Fibroblast of mammary gland (primary cell): ENCODE measurements around the gene TRA2A.
"Not testable (repeated sequence)": the region's sequence is repeated elsewhere in the genome, so short reads cannot be mapped to it uniquely, and the experiment has no call there.

Experiments
- DNase-seq: peaks from one replicate; pipeline ENCODE4 v3.0.0-alpha.2; 2010; ENCODE audit warnings: low read depth
- H3K4me3 ChIP-seq: 2 replicates; pipeline ENCODE4 v1.5.1; 2011; ENCODE audit warnings: low read depth, mild to moderate bottlenecking, low read length, moderate library complexity; ENCODE audit not compliant: control insufficient read depth
- TF ChIP-seq, protein P1 (sequence below): conservative IDR thresholded peaks from 2 replicates; pipeline ENCODE4 v1.5.1; 2011; ENCODE audit warnings: low read depth, low read length, inconsistent platforms; ENCODE audit not compliant: control insufficient read depth, insufficient read depth

TRA2A gene

DNA sequence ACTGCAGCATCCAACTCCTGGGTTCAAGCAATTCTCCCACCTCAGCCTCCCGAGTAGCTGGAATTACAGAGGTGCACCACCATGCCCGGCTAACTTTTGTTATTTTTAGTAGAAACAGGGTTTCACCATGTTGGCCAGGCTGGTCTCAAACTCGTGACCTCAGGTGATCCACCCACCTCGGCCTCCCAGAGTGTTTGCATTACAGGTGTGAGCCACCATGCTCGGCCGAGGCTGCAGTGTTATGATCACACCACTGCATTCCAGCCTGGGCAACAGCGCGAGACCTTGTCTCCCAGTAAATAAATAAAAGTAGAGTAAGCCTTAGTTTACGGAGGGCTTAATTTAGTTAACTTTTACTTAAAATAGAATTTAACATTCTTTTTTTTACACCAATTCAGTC is 37.8 kb downstream of the TRA2A start:
- DNase-seq = no peak
- H3K4me3 ChIP-seq = no peak overlapping the region
- TF ChIP-seq, protein P1, sequence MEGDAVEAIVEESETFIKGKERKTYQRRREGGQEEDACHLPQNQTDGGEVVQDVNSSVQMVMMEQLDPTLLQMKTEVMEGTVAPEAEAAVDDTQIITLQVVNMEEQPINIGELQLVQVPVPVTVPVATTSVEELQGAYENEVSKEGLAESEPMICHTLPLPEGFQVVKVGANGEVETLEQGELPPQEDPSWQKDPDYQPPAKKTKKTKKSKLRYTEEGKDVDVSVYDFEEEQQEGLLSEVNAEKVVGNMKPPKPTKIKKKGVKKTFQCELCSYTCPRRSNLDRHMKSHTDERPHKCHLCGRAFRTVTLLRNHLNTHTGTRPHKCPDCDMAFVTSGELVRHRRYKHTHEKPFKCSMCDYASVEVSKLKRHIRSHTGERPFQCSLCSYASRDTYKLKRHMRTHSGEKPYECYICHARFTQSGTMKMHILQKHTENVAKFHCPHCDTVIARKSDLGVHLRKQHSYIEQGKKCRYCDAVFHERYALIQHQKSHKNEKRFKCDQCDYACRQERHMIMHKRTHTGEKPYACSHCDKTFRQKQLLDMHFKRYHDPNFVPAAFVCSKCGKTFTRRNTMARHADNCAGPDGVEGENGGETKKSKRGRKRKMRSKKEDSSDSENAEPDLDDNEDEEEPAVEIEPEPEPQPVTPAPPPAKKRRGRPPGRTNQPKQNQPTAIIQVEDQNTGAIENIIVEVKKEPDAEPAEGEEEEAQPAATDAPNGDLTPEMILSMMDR = no peak

DNA sequence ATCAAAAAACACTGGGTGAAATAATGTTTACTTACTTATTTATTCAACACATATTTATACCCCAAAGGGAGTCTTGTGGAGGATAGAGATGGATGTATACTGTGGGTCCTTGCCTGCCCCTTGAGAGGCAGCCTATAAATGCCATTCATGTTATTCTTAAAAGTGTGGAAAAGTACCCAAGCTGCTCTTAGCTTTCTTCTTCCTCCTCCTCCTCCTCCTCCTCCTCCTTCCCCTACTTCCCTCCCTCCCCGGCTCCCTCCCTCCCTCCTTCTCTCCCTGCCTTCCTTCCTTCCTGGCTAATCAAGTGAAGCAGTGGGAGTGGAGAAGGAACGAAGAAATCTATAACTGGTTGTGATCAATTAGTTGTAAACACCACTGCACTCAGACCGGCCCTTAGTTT is 40.3 kb downstream of the TRA2A start:
- no peak overlapping the region for H3K4me3 ChIP-seq
- TF ChIP-seq, protein P1 = no peak
- no peak for DNase-seq

DNA sequence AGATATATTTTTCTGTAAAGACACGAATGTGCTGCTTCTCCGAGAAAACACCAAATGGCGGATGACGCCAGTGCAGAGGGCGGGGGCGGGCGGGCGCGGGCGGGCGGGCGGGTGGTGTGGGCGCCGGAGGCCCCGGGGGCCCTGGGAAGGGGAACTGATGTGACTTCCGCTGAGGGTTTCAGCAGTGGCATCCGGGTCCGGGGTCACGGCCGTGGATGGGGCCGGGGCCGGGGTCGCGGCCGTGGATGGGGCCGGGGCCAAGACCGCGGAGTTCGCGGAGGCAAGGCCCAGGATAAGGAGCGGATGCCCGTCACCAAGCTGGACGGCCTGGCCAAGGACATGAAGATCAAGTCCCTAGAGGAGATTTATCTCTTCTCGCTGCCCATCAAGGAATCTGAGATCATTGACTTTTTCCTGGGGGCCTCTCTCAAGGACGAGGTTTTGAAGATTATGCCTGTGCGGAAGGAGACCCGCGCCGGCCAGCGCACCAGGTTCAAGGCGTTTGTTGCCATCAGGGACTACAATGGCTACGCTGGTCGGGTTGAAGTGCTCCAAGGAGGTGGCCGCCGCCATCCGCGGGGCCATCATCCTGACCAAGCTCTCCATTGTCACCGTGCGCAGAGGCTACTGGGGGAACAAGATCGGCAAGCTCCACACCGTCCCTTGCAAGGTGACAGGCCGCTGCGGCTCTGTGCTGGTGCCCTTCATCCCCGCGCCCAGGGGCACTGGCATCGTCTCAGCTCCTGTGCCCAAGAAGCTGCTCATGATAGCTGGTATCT is 41.2 kb downstream of the TRA2A start:
- H3K4me3 ChIP-seq = peak overlapping the region; percentile 49
- DNase-seq = no peak
- TF ChIP-seq, protein P1 = no peak

DNA sequence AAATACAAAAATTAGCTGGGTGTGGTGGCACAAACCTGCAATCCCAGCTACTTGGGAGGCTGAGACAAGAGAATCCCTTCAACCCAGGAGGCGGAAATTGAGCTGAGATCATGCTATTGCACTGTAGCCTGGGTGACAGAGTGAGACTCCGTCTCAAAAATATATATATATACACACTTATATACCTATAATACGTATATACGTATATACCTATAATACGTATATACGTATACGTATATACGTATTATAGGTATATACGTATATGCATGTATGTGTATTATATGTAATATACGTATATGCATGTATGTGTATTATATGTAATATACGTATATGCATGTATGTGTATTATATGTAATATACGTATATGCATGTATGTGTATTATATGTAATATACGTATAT is 43.1 kb downstream of the TRA2A start:
- DNase-seq = not testable (repeated sequence)

DNA sequence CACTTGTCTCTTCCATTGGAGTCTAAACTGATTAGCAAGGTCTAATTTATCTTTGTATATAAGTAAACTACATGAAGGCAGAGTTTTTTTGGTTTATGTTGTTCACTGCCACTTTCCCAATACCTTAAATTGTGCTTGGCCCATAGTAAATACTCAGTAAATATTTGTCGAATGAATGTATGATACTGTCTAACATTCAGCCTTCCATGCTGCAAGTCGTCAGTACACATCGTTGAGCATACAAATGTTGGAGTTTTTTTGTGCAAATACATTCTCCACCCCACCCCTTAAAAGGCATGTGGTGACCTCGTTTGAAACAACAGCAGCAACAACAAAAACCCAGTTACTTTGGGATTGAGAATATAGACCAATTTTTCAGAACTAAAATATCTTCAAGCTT is 44.1 kb downstream of the TRA2A start:
- TF ChIP-seq, protein P1 = no peak
- DNase-seq = no peak
- no peak overlapping the region for H3K4me3 ChIP-seq

More for the DNA sequence above, 43.1 kb downstream of the TRA2A start:
- H3K4me3 ChIP-seq = not testable (repeated sequence)

DNA sequence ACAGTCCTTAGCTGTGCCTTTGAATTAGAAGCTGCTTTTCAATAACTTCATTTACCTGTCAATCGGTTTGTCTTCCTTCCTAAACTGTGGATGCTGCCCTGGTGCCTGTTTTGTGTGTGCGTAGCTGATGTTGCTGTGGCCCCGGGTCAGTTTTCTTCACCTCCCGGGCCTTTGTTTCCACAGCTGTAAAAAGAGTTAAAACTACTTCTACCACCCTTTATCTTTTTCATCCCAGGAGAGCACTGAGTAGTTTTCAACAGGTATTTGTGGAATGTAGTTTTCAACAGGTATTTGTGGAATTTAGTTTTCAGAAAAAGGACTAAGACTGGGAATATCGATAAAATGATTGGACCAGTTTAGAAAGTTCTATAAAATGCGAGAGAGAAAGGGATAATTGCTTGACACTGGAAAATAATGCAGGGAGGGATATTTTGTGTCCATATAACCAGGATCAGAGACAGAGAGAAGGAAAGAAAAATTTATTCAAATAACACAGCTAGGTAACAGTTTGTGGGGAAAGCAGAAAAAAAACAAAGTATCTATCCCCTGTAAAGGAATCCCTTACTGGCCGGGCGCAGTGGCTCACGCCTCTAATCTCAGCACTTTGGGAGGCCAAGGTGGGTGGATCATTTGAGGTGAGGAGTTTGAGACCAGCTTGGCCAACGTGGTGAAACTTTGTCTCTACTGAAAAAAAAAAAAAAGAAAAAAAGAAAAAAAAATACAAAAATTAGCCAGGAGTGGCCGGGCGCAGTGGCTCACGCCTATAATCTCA is 45.6 kb downstream of the TRA2A start:
- TF ChIP-seq, protein P1 = no peak
- no peak for DNase-seq

DNA sequence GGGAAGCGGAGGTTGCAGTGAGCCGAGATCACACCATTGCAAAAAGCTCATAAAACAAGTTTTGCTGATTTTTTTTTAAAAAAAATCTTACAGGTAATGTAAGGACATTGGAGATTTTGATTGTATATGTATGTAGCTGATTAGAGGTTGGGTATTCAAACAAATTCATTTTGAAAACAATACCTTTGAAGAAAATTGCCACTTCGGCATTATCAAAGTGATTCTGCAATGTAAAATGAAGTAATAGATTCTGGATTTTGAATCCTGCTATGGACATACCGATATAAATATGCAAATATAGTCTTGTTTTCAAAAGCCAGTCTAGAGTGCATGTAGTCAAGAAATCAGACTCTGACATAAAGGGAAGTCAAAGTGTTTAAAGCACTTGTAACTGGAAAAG is 49.1 kb downstream of the TRA2A start:
- no peak overlapping the region for H3K4me3 ChIP-seq
- DNase-seq = no peak
- TF ChIP-seq, protein P1 = no peak

More for the DNA sequence above, 45.6 kb downstream of the TRA2A start:
- H3K4me3 ChIP-seq = no peak overlapping the region
